UCSD-AML1 (cell line): ENCODE measurements around the gene ABCG4.
"Not testable (repeated sequence)": the region's sequence is repeated elsewhere in the genome, so short reads cannot be mapped to it uniquely, and the experiment has no call there.

Source experiments
- DNase-seq: peaks from one replicate; lab custom pipeline; 2025; ENCODE audit not compliant: unreplicated experiment; lab: John Stamatoyannopoulos, UW

Gene ABCG4

GRCh38 chr11:119180729-119181676, 32.2 kb downstream of the ABCG4 start:
- DNase-seq: no peak

DNA sequence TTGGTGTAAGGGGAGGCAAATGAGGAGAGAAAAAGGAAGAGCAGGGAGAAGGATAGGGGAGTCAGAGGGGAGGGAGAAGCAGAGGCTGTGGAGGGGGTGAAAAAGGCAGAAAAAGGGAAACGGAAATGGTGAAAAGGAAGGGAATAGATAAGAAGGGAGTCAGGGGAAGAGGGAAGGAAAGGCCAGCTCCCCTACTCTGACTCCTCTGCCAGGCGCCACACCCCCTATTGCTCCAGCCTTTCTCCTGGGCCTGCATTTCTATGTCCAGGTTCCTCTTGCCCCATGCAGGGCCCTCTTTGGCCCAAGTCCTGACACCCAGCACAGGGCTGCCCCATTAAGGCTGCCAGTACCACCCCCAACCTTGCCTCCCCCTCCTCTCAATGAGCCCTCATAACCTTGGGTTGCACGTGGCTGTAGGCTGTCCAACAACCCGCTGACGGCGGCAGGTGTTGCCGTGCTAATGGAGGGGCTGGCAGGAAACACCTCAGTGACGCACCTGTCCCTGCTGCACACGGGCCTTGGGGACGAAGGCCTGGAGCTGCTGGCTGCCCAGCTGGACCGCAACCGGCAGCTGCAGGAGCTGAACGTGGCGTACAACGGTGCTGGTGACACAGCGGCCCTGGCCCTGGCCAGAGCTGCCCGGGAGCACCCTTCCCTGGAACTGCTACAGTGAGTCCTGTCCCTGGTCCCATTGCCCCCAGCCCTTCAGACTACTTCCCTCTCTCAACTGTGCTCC, 33.0 kb downstream of the ABCG4 start:
- peak; percentile 29 for DNase-seq

DNA sequence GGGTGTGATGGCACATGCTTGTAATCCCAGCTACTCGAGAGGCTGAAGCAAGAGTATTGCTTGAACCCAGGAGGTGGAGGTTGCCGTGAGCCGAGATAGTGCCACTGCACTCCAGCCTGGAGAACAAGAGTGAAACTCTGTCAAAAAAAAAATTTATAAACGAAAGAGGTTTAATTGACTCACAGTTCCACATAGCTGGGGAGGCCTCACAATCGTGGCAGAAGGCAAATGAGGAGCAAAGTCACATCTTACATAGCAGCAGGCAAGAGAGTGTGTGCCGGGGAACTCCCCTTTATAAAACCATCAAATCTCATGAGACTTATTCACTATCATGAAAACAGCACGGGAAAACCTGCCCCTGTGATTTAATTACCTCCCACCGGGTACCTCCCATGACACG, 35.5 kb downstream of the ABCG4 start:
- not testable (repeated sequence) for DNase-seq

- no peak for DNase-seq
Measured at GRCh38 chr11:119185981-119186634, 37.3 kb downstream of the ABCG4 start.

DNA sequence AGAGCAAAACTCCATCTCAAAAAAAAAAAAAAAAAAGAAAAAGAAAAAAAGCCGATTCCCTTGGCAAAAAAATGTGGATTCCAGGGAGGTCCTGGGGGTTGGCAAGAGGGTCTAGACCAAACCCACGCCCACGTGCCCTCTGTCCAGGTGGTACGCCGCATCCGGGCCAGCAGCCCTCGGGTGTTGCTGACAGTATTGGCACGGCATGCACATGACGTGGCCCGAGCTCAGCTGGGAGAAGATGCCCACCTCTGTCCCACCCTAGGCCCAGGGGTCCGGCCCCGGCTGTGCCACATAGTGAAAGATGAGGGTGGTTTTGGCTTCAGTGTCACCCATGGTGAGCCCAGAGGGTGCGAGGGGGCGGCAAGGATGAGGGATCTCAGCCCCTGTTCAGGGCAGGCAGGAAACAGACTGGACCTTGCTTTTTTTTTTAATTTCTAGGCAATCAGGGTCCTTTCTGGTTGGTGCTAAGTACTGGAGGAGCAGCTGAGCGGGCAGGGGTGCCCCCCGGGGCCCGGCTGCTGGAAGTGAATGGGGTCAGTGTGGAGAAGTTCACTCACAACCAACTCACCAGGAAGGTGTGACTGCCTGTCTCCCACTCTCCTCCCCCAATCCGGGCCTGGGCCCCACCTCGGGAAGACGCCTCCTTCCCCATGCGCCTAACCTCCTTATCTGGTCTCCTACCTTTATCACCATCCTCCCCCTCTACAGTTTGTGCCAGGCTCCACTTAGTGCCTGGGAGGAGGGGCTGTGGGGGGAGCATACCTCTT, 38.5 kb downstream of the ABCG4 start:
- no peak for DNase-seq

DNA sequence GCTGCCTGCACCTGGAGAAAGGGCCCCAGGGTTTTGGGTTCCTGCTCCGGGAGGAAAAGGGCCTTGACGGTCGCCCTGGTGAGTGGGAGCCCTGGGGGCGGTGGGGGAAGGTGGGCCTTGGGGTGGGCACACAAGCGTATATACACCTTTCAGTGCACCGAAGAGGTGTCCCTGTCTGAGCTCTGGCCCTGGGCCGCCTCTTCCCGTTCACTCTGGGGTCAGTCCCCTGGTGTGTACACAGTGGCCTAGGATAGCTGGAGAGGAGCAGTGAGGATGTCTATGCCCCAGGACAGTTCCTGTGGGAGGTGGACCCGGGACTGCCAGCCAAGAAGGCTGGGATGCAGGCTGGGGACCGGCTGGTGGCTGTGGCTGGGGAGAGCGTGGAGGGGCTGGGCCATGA, 39.2 kb downstream of the ABCG4 start:
- no peak for DNase-seq

- DNase-seq: no peak
Measured at GRCh38 chr11:119188887-119189286, 40.0 kb downstream of the ABCG4 start.

GRCh38 chr11:119189393-119189792, 40.5 kb downstream of the ABCG4 start:
- DNase-seq: no peak

- DNase-seq: no peak
Measured at GRCh38 chr11:119190531-119190930, 41.7 kb downstream of the ABCG4 start.

DNA sequence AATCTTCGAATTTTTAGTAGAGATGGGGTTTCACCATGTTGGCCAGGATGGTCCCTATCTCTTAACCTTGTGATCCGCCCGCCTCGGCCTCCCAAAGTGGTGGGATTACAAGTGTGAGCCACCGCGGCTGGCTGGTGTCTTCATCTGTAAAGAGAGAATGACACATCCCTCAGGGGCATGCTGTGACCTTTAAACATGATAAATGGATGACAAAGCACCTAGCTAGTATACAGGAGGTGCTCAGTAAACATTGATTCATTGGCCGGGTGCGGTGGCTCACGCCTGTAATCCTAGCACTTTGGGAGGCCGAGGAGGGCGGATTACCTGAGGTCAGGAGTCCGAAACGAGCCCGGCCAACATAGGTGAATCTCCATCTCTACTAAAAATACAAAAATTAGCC, 42.4 kb downstream of the ABCG4 start:
- DNase-seq: not testable (repeated sequence)

DNA sequence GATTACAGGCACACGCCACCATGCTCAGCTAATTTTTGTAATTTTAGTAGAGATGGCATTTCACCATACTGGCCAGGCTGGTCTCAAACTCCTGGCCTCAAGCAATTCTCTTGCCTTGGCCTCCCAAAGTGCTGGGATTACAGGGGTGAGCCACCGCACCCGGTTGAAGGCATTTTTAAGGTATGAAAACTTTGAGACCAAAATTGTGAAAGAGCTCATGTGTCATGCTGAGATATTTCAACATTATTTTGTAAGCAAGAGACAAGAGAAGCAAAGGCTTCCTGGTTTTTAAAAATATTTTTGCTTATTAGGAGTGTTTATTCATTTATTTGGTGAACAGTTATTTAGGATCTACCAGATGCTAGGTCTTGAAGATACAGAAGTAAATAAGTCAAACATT, 43.3 kb downstream of the ABCG4 start:
- DNase-seq: no peak

DNA sequence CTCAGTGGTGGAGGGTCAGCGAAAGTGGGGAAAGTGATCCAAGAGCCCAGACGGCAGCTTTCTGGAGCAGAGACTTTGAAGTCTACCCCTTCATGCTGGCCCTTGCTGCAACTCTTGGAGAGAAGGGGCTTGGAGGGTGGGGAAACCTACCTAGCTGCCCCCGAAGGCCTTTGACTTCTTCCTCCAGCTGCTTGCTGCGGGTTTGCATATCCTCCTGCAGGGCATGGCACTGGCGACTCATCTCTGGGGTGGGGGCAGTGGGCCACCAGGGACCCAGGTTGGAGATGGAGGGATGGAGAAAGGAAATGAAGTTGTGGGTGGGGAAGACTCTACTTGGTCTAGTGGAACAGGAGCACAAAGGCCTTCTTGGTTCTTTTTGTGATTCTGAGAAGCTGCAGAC, 44.1 kb downstream of the ABCG4 start:
- no peak for DNase-seq

DNA sequence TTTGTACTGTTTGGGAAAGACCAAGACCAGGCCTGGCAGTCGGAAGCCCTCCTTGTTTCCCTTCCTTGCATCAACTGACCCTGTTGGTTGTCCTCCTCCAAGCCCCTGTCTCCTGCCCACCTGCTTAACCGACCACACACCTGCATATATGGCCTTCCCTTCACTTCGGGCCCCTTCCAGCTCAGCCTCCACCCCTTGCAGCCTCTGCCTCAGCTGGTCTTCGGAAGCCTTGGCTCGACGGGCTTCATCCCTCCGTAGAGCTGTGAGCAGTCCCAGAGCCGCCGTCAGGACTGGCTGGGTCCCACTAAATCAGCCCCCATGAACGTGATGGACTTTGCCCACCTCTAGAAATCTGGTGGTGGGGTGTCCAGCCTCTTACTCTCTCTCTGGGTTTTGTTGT, 44.8 kb downstream of the ABCG4 start:
- DNase-seq: no peak

DNA sequence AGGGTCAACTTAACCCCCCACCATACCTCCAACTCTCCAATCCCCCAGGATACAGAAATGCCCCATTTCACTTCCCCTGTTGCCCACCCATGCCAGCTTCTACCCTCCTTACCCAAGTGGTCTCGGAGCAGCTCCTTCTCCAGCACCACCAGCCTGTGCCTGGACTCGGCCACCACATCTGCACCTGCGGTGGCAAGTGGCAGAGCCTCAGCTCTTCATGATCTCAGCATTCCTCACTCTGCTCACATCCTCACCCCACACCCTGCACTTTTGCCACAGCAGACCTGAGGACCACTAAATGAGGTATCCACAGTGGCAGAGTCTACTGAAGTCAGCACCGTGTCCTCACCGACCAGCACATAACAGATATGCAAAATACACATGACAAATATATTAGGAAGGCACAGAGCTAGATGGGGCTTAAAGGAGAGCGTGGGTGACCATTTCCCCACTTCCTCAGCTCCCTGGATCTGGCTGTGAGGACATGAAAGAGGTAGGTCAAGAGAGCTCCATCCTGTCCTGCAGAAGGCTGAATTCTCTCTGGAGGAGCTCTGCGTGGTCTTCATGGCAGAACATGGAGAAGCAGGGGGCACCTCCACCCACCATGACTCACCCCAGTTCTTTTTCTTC, 46.1 kb downstream of the ABCG4 start:
- DNase-seq: no peak

DNA sequence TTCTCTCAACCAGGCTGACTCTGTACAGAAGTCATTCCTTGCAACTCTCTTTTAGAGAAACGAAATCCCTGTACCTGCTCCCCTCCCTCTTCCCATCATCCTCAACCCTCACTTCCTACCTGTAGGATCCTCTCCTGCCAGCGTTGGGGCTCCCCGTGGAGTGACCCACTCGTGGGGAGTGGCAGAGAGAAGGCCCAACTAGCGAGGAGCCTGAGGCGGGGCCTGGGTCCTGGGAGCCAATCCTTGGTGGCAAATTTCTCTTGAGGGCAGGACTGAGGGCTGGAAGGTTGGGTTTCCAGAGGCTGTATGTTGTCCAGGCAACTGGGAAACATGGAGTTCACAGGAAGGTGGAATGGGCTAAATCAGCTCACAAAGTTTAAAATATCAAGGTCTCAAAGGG, 46.8 kb downstream of the ABCG4 start:
- peak; percentile 62 for DNase-seq

GRCh38 chr11:119196833-119197483, 48.1 kb downstream of the ABCG4 start:
- no peak for DNase-seq

GRCh38 chr11:119198925-119199324, 50.1 kb downstream of the ABCG4 start:
- no peak for DNase-seq

DNA sequence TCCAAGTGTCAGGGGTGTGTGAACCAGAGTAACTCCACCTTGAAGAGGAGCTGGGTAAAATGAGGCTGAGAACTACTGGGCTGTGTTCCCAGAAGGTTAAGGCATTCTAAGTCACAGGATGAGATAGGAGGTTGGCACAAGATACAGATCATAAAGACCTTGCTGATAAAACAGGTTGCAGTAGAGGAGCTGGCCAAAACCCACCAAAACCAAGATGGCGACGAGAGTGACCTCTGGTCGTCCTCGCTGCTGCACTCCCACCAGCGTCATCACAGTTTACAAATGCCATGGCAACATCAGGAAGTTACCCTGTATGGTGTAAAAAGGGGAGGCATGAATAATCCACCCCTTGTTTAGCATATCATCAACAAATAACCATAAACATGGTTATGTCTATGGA, 52.4 kb downstream of the ABCG4 start:
- DNase-seq: not testable (repeated sequence)

- DNase-seq: no peak
Measured at GRCh38 chr11:119202554-119202953, 53.7 kb downstream of the ABCG4 start.

DNA sequence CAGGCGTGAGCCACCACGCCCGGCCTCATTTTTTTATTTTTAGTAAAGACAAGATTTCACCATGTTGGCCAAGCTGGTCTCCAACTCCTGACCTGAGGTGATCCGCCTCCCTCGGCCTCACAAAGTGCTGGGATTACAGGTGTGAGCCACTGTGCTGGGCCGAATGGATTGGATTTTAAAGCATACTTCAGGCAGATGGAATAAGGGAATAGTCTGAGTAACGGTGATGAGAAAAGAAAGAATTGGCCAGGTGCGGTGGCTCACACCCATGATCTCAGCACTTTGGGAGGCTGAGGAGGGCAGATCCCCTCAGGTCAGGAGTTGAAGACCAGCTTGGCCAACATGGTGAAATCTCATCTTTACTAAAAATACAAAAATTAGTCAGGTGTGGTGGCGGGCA, 55.2 kb downstream of the ABCG4 start:
- DNase-seq: no peak
